ENCODE measurements around the gene MED12L.

MED12L gene

DNA sequence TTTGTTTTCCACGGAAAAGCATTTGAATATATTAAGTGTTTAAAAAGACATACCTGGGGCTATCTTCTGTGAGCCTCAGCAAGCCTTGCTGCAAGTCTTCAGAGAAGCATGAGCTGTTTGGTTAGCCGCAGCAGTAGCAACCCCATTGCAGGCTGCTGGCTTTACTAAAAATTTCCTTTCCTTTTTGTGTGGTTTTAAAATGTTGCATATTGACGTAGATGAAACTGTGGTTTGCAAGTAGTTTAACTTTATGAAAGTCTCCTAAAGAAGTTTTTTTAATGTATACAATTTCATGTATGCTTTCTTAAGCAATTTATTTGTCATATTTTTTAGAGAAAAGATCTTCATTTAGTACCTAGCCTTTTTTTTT, 117.6 kb downstream of the MED12L start, which contains the start of gene GPR171:
TSS of gene GPR171 (minus strand) at position 166 of the 370 bp plus-strand sequence. CDS start 3,830 bp downstream, outside the sequence.
- no peaks in the 10 kb centered on the region for H3K36me3 ChIP-seq (ENCODE audit: control insufficient read depth in 1 of 2, insufficient read depth in 2 of 2, low read length in 2 of 2)
- no peaks in the 10 kb centered on the region for H3K9me3 ChIP-seq (ENCODE audit: control insufficient read depth in 1 of 2, low read length in 2 of 2)
- H3K4me3 ChIP-seq (ENCODE audit: low read depth in 1 of 2, low read length in 2 of 2), result peak within 1 kb of the TSS in 1 of 2 donors; percentile 15
- H3K4me1 ChIP-seq (ENCODE audit: control insufficient read depth in 1 of 2, insufficient read depth in 2 of 2, low read length in 2 of 2), result no peaks in the 10 kb centered on the region
- H3K27me3 ChIP-seq (ENCODE audit: low read depth, low read length), result no peaks in the 10 kb centered on the region
- no peak within 1 kb of the TSS for H3K27ac ChIP-seq (ENCODE audit: low read length)

DNA sequence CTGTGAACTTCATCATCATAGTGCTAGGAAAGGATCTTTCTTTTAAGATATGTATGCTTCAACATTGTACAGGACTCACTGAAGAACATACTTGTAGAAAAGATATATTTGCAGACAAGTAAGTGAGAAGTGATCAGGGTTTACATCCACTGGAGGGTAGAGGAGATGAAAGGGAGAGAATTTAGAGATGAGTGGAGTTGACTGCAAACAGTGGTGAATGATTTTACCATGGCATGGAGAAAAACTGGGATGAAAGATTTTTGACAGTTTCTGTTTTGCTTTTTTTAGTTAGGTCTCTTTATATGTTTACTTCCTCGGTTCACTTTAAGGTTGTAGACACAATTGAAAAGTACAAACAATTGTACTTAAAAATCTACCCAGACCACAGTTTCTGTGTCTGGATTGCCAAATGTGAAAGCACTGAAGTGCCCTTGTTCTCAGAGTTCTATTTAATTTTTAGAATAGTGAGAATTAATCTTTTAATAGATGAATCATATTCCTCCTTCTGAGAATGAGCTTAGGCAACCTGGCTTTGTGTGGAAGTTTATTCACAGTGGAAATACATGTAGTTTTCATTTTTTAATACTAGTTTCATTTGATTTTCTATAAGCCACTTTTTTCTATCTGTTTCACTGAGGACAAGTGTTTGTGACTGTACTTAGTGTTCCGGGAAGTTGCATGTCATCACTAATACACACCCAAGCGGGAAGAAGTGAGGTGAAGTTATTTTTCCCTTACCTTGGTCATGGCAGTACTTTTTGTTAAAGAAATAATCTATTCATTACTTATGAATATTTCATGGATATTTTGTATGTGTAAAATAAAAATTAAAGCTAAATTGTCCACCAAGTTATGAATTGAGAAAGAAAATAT, 119.3 kb downstream of the MED12L start:
- Histone ChIP-seq H3K4me1 (ENCODE audit: control insufficient read depth in 1 of 2, insufficient read depth in 2 of 2, low read length in 2 of 2) (no peaks in the 10 kb centered on the region), H3K27me3 (ENCODE audit: low read depth, low read length) (no peaks in the 10 kb centered on the region), H3K27ac (ENCODE audit: low read length) (no peak overlapping the region), H3K36me3 (ENCODE audit: control insufficient read depth in 1 of 2, insufficient read depth in 2 of 2, low read length in 2 of 2) (no peaks in the 10 kb centered on the region), H3K4me3 (ENCODE audit: low read depth in 1 of 2, low read length in 2 of 2) (no peak overlapping the region), H3K9me3 (ENCODE audit: control insufficient read depth in 1 of 2, low read length in 2 of 2) (no peaks in the 10 kb centered on the region)

DNA sequence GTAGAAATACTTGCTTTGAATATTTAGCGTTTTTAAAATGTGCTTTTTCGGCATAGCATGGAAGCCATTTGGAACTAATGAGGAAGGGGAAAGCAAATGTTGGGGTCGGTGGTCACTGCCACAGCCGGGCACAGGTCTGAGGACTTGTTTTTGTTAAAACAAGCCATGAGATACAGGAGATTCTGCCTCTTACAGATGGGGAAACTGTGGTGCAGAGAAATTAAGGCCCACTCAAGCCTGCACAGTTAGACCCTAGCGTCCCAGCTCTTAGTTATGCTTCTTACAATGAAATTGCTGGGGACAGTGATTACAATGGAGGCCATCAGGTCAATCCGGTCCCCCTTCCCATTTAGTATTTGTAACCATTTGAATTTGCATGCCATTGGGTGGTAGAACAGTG, 120.0 kb downstream of the MED12L start:
- no peak overlapping the region for H3K4me3 ChIP-seq (ENCODE audit: low read depth in 1 of 2, low read length in 2 of 2)
- H3K27me3 ChIP-seq (ENCODE audit: low read depth, low read length), result no peaks in the 10 kb centered on the region
- H3K27ac ChIP-seq (ENCODE audit: low read length), result no peak overlapping the region
- no peaks in the 10 kb centered on the region for H3K4me1 ChIP-seq (ENCODE audit: control insufficient read depth in 1 of 2, insufficient read depth in 2 of 2, low read length in 2 of 2)
- H3K9me3 ChIP-seq (ENCODE audit: control insufficient read depth in 1 of 2, low read length in 2 of 2), result no peaks in the 10 kb centered on the region
- H3K36me3 ChIP-seq (ENCODE audit: control insufficient read depth in 1 of 2, insufficient read depth in 2 of 2, low read length in 2 of 2), result no peaks in the 10 kb centered on the region

DNA sequence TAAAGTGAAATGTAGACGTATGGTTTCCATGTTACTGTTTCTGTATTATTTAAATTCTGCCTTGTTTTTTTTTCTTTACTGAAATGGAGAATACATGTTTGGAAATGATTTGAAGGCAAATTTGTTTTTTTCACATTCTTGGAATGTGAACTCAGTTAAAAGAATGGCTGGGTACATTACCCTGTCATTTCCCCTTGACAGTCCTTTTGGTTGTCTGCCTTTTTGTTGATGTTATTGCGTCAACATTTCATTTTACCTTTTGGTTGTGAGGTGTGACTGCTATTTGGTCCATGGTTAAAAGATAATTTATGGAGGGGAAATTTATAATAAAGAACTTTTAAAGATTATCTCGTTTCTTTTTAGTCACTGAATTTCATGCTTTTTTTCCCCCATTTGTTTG, 120.7 kb downstream of the MED12L start:
- Histone ChIP-seq H3K36me3 (ENCODE audit: control insufficient read depth in 1 of 2, insufficient read depth in 2 of 2, low read length in 2 of 2) (no peaks in the 10 kb centered on the region), H3K9me3 (ENCODE audit: control insufficient read depth in 1 of 2, low read length in 2 of 2) (no peaks in the 10 kb centered on the region), H3K4me3 (ENCODE audit: low read depth in 1 of 2, low read length in 2 of 2) (no peak overlapping the region), H3K4me1 (ENCODE audit: control insufficient read depth in 1 of 2, insufficient read depth in 2 of 2, low read length in 2 of 2) (peaks cover 0 to 3% of the 10 kb centered on the region in 2 donors), H3K27me3 (ENCODE audit: low read depth, low read length) (no peaks in the 10 kb centered on the region), H3K27ac (ENCODE audit: low read length) (no peak overlapping the region)

DNA sequence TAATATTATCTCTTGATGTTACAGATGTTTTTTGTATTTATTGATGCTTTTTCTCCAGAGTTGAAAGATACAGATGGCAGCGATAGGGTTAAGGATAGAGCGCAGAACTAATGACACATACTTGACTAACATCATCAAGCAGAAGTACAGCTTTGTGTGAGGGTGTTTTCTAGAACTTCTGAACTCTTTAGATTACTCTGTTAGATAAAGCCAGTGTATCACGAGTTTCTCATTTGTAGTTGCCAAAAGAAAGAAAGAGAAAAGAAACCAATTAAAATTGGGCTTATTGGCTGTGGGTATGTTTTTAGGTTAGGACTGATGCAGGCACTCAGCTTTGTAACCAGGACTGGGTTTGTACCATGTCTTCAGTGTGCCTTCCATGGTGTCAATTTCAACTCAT, 124.2 kb downstream of the MED12L start:
- no peaks in the 10 kb centered on the region for H3K27me3 ChIP-seq (ENCODE audit: low read depth, low read length)
- H3K9me3 ChIP-seq (ENCODE audit: control insufficient read depth in 1 of 2, low read length in 2 of 2), result no peaks in the 10 kb centered on the region
- H3K4me3 ChIP-seq (ENCODE audit: low read depth in 1 of 2, low read length in 2 of 2), result no peak overlapping the region
- peaks cover 0 to 3% of the 10 kb centered on the region in 2 donors for H3K4me1 ChIP-seq (ENCODE audit: control insufficient read depth in 1 of 2, insufficient read depth in 2 of 2, low read length in 2 of 2)
- no peak overlapping the region for H3K27ac ChIP-seq (ENCODE audit: low read length)
- no peaks in the 10 kb centered on the region for H3K36me3 ChIP-seq (ENCODE audit: control insufficient read depth in 1 of 2, insufficient read depth in 2 of 2, low read length in 2 of 2)

DNA sequence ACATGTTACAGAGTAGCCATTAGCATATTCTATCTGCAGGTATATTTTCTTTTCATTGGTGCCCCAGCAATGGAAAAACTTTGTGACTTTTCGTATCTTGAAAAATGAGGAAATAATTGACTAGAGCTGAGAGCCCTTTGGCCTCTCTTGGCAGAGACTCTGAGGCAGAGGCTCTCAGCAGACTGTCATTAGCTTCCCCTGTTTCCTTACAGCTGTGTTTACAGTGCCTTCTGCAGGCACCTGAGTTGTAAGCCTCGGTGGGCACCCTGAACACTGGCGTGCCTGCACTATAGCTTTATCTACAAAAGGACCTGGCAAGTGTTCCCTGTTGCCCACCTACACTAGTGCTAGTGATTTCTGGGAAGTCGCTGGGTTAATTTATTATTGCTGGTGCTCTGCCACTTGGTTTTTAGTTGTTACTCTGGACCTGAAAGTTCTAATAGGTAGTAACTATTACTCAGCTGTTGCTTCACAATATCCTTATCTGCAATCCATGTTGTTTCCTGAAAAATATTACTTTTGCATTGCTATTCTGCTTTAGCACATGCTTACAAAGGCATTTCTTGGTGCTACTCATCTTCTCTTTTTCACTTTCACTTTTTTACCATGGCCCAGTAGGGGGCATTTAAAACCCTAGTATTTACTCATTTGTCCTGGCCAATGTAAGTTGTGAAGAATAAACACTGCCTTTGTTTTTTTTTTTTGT, 125.4 kb downstream of the MED12L start:
- Histone ChIP-seq H3K9me3 (ENCODE audit: control insufficient read depth in 1 of 2, low read length in 2 of 2) (no peaks in the 10 kb centered on the region), H3K4me1 (ENCODE audit: control insufficient read depth in 1 of 2, insufficient read depth in 2 of 2, low read length in 2 of 2) (peaks cover 0 to 3% of the 10 kb centered on the region in 2 donors), H3K4me3 (ENCODE audit: low read depth in 1 of 2, low read length in 2 of 2) (peak overlapping the region in 1 of 2 donors; percentile 35), H3K27ac (ENCODE audit: low read length) (peak overlapping the region; percentile 53), H3K27me3 (ENCODE audit: low read depth, low read length) (no peaks in the 10 kb centered on the region), H3K36me3 (ENCODE audit: control insufficient read depth in 1 of 2, insufficient read depth in 2 of 2, low read length in 2 of 2) (no peaks in the 10 kb centered on the region)

DNA sequence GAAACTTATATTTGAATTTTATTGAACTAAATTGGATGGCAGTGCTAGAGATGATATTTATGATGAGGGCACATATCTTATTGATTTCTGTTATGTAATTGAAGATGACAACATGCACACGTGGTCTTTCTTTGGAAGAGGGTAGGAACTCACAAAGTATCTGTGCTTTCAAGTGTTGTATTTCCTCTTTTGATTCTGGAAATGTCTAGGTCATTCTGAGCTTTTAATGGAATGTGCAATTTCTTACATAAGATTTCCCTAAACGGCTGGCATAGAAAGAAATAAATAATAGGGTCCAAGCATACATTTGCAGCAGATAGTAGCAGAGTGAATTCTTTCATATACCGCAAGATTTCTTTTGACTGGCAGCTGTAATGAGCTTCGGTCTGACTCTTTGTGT, 127.7 kb downstream of the MED12L start:
- no peaks in the 10 kb centered on the region for H3K36me3 ChIP-seq (ENCODE audit: control insufficient read depth in 1 of 2, insufficient read depth in 2 of 2, low read length in 2 of 2)
- peaks cover 8 to 10% of the 10 kb centered on the region in 2 donors for H3K4me1 ChIP-seq (ENCODE audit: control insufficient read depth in 1 of 2, insufficient read depth in 2 of 2, low read length in 2 of 2)
- H3K27me3 ChIP-seq (ENCODE audit: low read depth, low read length), result no peaks in the 10 kb centered on the region
- H3K27ac ChIP-seq (ENCODE audit: low read length), result no peak overlapping the region
- H3K9me3 ChIP-seq (ENCODE audit: control insufficient read depth in 1 of 2, low read length in 2 of 2), result no peaks in the 10 kb centered on the region
- no peak overlapping the region for H3K4me3 ChIP-seq (ENCODE audit: low read depth in 1 of 2, low read length in 2 of 2)

DNA sequence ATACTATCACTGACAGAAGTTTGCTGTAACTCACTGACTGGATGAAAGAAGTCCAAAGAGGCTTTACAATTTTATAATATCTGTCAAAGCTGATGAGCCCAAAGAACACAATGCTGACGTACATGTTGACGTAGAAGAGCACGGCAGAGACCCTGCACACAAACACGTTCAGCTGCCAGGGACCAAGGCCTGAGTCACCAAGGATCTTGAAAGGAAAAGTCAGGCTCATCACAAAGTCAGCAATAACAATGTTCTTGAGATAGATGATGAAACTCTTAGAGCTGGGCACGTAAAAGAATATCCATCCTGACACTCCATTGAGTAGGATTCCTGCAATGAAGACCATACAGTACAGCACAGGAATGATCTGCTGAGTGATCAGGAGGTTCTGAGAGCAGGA, 128.4 kb downstream of the MED12L start:
- H3K9me3 ChIP-seq (ENCODE audit: control insufficient read depth in 1 of 2, low read length in 2 of 2), result no peaks in the 10 kb centered on the region
- peaks cover 8 to 10% of the 10 kb centered on the region in 2 donors for H3K4me1 ChIP-seq (ENCODE audit: control insufficient read depth in 1 of 2, insufficient read depth in 2 of 2, low read length in 2 of 2)
- H3K27me3 ChIP-seq (ENCODE audit: low read depth, low read length), result no peaks in the 10 kb centered on the region
- H3K4me3 ChIP-seq (ENCODE audit: low read depth in 1 of 2, low read length in 2 of 2), result no peak overlapping the region
- no peak overlapping the region for H3K27ac ChIP-seq (ENCODE audit: low read length)
- H3K36me3 ChIP-seq (ENCODE audit: control insufficient read depth in 1 of 2, insufficient read depth in 2 of 2, low read length in 2 of 2), result no peaks in the 10 kb centered on the region

DNA sequence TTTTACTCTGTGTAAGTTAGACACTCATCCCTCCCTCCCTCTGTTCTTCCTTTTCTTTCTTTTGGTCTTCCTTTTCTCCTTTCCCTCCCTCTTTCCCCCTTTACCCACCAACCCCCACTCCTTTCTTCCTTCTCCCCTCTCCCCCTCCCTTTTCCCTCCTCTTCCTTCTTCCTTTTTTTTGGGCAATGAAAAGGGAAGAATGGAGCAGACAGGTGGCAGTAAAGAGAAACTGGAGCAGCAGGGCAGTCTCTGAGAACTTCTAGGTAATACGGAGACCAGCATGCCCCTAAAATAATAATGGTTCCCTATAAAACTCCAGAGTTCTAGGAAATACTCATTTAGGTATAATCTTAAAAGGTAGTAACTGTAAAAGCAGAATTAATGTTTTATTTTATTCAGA, 129.0 kb downstream of the MED12L start:
- Histone ChIP-seq H3K36me3 (ENCODE audit: control insufficient read depth in 1 of 2, insufficient read depth in 2 of 2, low read length in 2 of 2) (no peaks in the 10 kb centered on the region), H3K27ac (ENCODE audit: low read length) (no peak overlapping the region), H3K4me3 (ENCODE audit: low read depth in 1 of 2, low read length in 2 of 2) (no peak overlapping the region), H3K27me3 (ENCODE audit: low read depth, low read length) (no peaks in the 10 kb centered on the region), H3K9me3 (ENCODE audit: control insufficient read depth in 1 of 2, low read length in 2 of 2) (no peaks in the 10 kb centered on the region), H3K4me1 (ENCODE audit: control insufficient read depth in 1 of 2, insufficient read depth in 2 of 2, low read length in 2 of 2) (peaks cover 8 to 10% of the 10 kb centered on the region in 2 donors)

DNA sequence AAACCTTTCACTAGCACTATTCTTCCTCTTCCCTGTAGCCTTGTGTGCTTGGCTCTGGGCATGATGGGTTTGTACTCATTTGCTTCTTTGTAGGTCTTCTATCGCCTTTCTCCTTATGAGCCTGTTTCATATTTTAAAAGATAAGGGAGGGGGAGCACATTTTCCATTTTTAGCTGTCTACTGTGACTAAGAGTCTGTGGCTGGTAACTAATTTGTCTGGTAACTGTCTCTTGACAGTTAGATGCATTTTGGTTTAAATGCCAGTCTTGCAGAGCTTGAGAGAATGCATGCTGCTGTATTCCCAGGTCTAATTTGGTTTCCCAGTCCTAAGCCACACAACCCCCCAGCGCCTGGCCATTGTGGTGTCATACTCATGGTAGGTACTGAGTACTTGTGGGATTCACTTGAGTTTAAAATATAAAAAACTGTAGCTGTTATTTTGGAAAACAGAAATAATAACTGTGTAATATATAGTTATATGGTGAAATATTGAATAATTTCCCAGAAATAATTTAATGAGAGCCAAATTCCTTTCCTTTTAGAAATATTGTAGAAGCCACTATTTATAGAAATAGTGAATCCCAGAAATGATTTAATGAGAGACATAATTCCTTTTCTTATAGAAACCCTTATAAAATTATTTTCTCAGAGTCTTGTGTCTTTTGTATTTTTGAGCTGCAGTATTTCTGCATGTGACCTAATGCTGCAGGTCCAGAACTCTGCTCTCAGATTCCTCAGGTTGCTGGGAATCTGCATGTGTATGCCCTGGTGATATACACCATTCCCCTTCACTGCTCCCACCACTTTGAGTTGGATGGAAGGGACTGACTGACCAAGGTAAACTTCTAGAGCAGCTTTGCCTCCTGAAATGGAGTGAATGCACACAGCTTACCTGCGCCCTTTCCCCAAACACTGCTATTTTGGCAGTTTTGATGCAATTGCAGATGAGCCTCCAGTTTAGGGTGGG, 131.5 kb downstream of the MED12L start:
- Histone ChIP-seq H3K9me3 (ENCODE audit: control insufficient read depth in 1 of 2, low read length in 2 of 2) (no peaks in the 10 kb centered on the region), H3K4me1 (ENCODE audit: control insufficient read depth in 1 of 2, insufficient read depth in 2 of 2, low read length in 2 of 2) (peaks cover 7 to 8% of the 10 kb centered on the region in 2 donors), H3K27ac (ENCODE audit: low read length) (no peak overlapping the region), H3K4me3 (ENCODE audit: low read depth in 1 of 2, low read length in 2 of 2) (no peak overlapping the region), H3K27me3 (ENCODE audit: low read depth, low read length) (no peaks in the 10 kb centered on the region), H3K36me3 (ENCODE audit: control insufficient read depth in 1 of 2, insufficient read depth in 2 of 2, low read length in 2 of 2) (no peaks in the 10 kb centered on the region)

DNA sequence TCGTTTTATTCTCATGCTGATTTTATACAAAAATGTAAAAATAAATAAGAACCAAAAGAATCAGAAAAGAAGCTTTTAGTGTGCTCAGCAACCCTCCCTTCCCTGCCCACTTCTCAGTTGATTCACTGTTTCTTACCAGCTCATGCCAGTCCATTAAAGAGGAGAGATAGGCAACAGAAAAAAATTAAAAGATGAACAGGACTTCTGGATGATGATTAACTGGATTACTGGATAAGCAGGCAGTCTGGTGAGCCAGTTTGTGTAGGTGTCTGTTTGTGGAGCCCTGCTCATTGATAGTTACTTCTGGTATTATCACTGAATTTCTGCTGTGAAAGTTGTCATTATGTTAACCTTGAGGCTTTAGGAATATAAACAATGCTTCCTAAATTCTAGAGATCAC, 132.7 kb downstream of the MED12L start:
- Histone ChIP-seq H3K27ac (ENCODE audit: low read length) (no peak overlapping the region), H3K4me1 (ENCODE audit: control insufficient read depth in 1 of 2, insufficient read depth in 2 of 2, low read length in 2 of 2) (peaks cover 7 to 8% of the 10 kb centered on the region in 2 donors), H3K9me3 (ENCODE audit: control insufficient read depth in 1 of 2, low read length in 2 of 2) (no peaks in the 10 kb centered on the region), H3K27me3 (ENCODE audit: low read depth, low read length) (no peaks in the 10 kb centered on the region), H3K36me3 (ENCODE audit: control insufficient read depth in 1 of 2, insufficient read depth in 2 of 2, low read length in 2 of 2) (no peaks in the 10 kb centered on the region), H3K4me3 (ENCODE audit: low read depth in 1 of 2, low read length in 2 of 2) (no peak overlapping the region)

Data from muscle layer of duodenum (tissue), 2 donors.